Caco-2 (cell line): Measurements from ENCODE around the gene SLC4A7. TPM values are rescaled to one million over a fixed set of nuclear protein-coding genes. Genes with fewer than 3 reads are reported as not detected.

Experiments
- BruUV-seq: library from RNA; stranded (reverse); fragments of 400-500 nt; replicated peaks from 2 replicates; lab custom pipeline; 2021; lab: Mats Ljungman, UMichigan
- CTCF ChIA-PET: fragments of 300-600 bp; sonication (Branson Sonifier 250); formaldehyde crosslinking; loops from one replicate; lab custom pipeline; 2022; ENCODE audit warnings: antibody characterized with exemption; lab: Charles Lee
- POLR2A ChIA-PET: fragments of 300-600 bp; sonication (Branson Sonifier 250); formaldehyde crosslinking; loops from one replicate; lab custom pipeline; 2022; ENCODE audit warnings: antibody characterized with exemption; lab: Charles Lee
- DNase-seq, 2 experiments: peaks; one replicate each; pipeline versions ENCODE4 v3.0.0 to v3.0.0-alpha.2; 2020 to 2022
- H3K27me3 ChIP-seq: replicated peaks from 2 replicates; pipeline ENCODE4 v1.6.0; 2011; ENCODE audit warnings: low read length; ENCODE audit not compliant: control insufficient read depth, insufficient read depth
- H3K36me3 ChIP-seq: 2 replicates; pipeline ENCODE4 v1.5.1; 2011; ENCODE audit warnings: low read length; ENCODE audit not compliant: control insufficient read depth, insufficient read depth
- H3K4me1 ChIP-seq: fragments of 250-450 bp; sonication (Bioruptor Pico); 2 replicates; pipeline ENCODE4 v1.5.1; 2020; ENCODE audit warnings: mild to moderate bottlenecking
- H3K4me3 ChIP-seq: 2 replicates; pipeline ENCODE4 v1.5.1; 2011; ENCODE audit warnings: low read depth, mild to moderate bottlenecking, control low read depth, low read length
- H3K9me3 ChIP-seq: fragments of 250-450 bp; sonication (Bioruptor Pico); 2 replicates; pipeline ENCODE4 v1.5.1; 2020; ENCODE audit warnings: mild to moderate bottlenecking, moderate library complexity
- H3K27ac Mint-ChIP-seq: one replicate; pipeline ENCODE4 v1.8.0; 2022; ENCODE audit warnings: mixed read lengths; ENCODE audit not compliant: unreplicated experiment
- H3K27me3 Mint-ChIP-seq: one replicate; pipeline ENCODE4 v1.8.0; 2022; ENCODE audit warnings: mixed read lengths; ENCODE audit not compliant: insufficient read depth, unreplicated experiment
- H3K36me3 Mint-ChIP-seq: one replicate; pipeline ENCODE4 v1.8.0; 2022; ENCODE audit warnings: mild to moderate bottlenecking, mixed read lengths; ENCODE audit not compliant: insufficient read depth, unreplicated experiment
- H3K4me1 Mint-ChIP-seq: one replicate; pipeline ENCODE4 v1.8.0; 2022; ENCODE audit warnings: low read depth, mixed read lengths; ENCODE audit not compliant: unreplicated experiment
- H3K4me3 Mint-ChIP-seq: one replicate; pipeline ENCODE4 v1.8.0; 2022; ENCODE audit warnings: mild to moderate bottlenecking, moderate library complexity, mixed read lengths; ENCODE audit not compliant: unreplicated experiment
- H3K9me3 Mint-ChIP-seq: one replicate; pipeline ENCODE4 v1.8.0; 2022; ENCODE audit warnings: mixed read lengths; ENCODE audit not compliant: unreplicated experiment
- intact Hi-C: fragments of 100-400 bp; cut with micrococcal nuclease; formaldehyde crosslinking; loops from one replicate; pipeline ENCODE4 v1.10.0; 2022; ENCODE audit not compliant: unreplicated experiment
- total RNA-seq: library from RNA; stranded (reverse); gene quantifications from 2 replicates; pipeline ENCODE4 v1.2.3, GENCODE V29; 2022
- TF ChIP-seq, protein P1 (sequence below), 2 experiments: fragments of 200-600 bp in 1 of 2; IDR thresholded peaks; 1 replicate in 1 of 2; 2 replicates in 1 of 2; pipeline versions ENCODE4 v1.5.1 to v1.8.0; 2011 to 2022; ENCODE audit warnings: antibody characterized with exemption in 1 of 2, control low read depth in 1 of 2, inconsistent platforms in 1 of 2, low read depth in 1 of 2, low read length in 1 of 2, mild to moderate bottlenecking in 1 of 2, moderate library complexity in 1 of 2; ENCODE audit not compliant: insufficient read depth in 1 of 2, severe bottlenecking in 1 of 2, unreplicated experiment in 1 of 2

The SLC4A7 gene
- total RNA-seq, 1 experiment from 2014 or later: 14.9 TPM

DNA sequence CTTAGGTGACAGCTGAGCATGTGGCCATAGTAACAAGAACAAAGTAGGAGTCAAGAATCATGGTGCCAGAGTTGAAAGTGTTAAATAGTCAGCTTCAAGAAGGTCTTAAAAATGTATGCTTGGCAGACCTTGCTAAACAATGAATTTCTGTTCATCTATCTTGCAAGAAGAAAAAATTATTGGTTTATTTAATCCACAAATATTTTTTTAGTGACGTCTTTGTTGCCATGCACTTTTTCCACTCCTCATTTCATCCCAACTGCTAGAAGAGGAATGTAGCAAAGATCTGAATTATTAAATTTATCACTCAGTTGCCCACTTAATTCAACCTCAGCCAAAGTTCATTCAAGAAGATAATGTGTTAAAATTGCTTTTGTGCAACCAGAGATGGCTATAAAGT, 3.2 kb upstream of the SLC4A7 start:
- ChIA-PET CTCF (no interaction called here), POLR2A (no interaction called here)
- Histone ChIP-seq H3K27me3 (no peaks in the 10 kb centered on the region), H3K9me3 (no peaks in the 10 kb centered on the region), H3K36me3 (no peaks in the 10 kb centered on the region), H3K4me3 (no peak overlapping the region), H3K4me1 (no peaks in the 10 kb centered on the region)
- Mint-ChIP-seq H3K36me3 (no peaks in the 10 kb centered on the region), H3K9me3 (no peaks in the 10 kb centered on the region), H3K4me3 (no peak overlapping the region), H3K4me1 (no peaks in the 10 kb centered on the region), H3K27ac (no peak overlapping the region), H3K27me3 (no peaks in the 10 kb centered on the region)
- no peak for DNase-seq
- no TSS peak for BruUV-seq
- intact Hi-C loops: loop anchor here (10.0 kb wide), 1 partner anchor 857 kb away; the partner anchor contains the start of genes AZI2 and ZCWPW2
- TF ChIP-seq, protein P1, sequence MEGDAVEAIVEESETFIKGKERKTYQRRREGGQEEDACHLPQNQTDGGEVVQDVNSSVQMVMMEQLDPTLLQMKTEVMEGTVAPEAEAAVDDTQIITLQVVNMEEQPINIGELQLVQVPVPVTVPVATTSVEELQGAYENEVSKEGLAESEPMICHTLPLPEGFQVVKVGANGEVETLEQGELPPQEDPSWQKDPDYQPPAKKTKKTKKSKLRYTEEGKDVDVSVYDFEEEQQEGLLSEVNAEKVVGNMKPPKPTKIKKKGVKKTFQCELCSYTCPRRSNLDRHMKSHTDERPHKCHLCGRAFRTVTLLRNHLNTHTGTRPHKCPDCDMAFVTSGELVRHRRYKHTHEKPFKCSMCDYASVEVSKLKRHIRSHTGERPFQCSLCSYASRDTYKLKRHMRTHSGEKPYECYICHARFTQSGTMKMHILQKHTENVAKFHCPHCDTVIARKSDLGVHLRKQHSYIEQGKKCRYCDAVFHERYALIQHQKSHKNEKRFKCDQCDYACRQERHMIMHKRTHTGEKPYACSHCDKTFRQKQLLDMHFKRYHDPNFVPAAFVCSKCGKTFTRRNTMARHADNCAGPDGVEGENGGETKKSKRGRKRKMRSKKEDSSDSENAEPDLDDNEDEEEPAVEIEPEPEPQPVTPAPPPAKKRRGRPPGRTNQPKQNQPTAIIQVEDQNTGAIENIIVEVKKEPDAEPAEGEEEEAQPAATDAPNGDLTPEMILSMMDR (IDR thresholded peaks at IDR 0.05; ENCODE audit: insufficient read depth in 1 of 2, low read depth in 1 of 2, low read length in 1 of 2, severe bottlenecking in 1 of 2, unreplicated experiment in 1 of 2): no peak

DNA sequence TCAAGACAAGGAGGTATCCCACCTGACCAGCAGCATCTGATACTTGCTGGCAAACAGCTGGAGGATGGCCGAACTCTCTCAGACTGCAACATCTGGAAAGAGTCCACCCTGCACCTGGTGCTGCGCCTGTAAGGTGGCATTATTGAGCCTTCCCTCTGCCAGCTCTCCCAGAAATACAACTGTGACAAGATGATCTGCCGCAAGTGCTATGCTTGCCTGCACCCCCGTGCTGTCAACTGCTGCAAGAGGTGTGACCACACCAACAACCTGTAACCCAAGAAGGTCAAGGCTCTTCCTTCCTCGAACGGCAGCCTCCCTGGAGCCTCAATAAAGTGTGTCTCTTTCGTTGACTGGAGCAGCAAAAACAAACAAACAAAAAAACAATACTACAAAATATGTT, 2.2 kb upstream of the SLC4A7 start:
- Histone ChIP-seq H3K9me3 (no peaks in the 10 kb centered on the region), H3K4me1 (no peaks in the 10 kb centered on the region), H3K36me3 (no peaks in the 10 kb centered on the region), H3K27me3 (no peaks in the 10 kb centered on the region), H3K4me3 (no peak overlapping the region)
- Mint-ChIP-seq H3K36me3 (no peaks in the 10 kb centered on the region), H3K4me3 (no peak overlapping the region), H3K9me3 (no peaks in the 10 kb centered on the region), H3K4me1 (no peaks in the 10 kb centered on the region), H3K27me3 (no peaks in the 10 kb centered on the region), H3K27ac (no peak overlapping the region)
- BruUV-seq: no TSS peak
- intact Hi-C loops: loop anchor here (10.0 kb wide), 1 partner anchor 858 kb away; the partner anchor contains the start of genes AZI2 and ZCWPW2
- CTCF ChIA-PET: no interaction called here
- POLR2A ChIA-PET: no interaction called here
- no peak for DNase-seq
- TF ChIP-seq, protein P1 (IDR thresholded peaks at IDR 0.05; ENCODE audit: insufficient read depth in 1 of 2, low read depth in 1 of 2, low read length in 1 of 2, severe bottlenecking in 1 of 2, unreplicated experiment in 1 of 2): no peak

DNA sequence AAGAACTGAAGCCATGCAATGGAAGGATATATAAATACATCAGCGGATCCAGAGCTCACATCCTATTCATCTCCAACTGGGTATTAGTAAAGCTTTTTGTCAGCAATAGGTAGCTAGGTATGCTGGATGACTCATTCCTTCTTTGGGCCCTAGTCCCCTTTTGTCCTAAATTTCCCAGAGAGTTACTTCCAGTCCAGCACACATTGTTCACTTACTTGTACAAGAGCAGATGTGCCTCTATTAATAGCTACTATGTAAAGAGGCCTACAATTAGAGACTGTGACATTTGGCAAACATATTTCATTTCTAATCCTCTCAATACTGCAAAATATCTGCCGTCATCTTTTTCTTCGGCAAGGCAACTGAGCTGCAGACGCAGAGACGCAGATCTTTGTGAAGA, 1.7 kb upstream of the SLC4A7 start:
- no peaks in the 10 kb centered on the region for H3K9me3 Mint-ChIP-seq
- H3K27me3 Mint-ChIP-seq: no peaks in the 10 kb centered on the region
- H3K9me3 ChIP-seq: no peaks in the 10 kb centered on the region
- no peak overlapping the region for H3K4me3 ChIP-seq
- no peaks in the 10 kb centered on the region for H3K36me3 Mint-ChIP-seq
- no peaks in the 10 kb centered on the region for H3K4me1 Mint-ChIP-seq
- H3K27me3 ChIP-seq: no peaks in the 10 kb centered on the region
- H3K4me1 ChIP-seq: no peaks in the 10 kb centered on the region
- H3K36me3 ChIP-seq: no peaks in the 10 kb centered on the region
- ChIA-PET CTCF (no interaction called here), POLR2A (no interaction called here)
- intact Hi-C loops: loop anchor here (2.0 to 10.0 kb wide), 2 partner anchors 173 to 859 kb away; partner anchors contain the start of genes AZI2 and ZCWPW2
- no TSS peak for BruUV-seq
- DNase-seq: no peak
- H3K27ac Mint-ChIP-seq: no peak overlapping the region
- no peak overlapping the region for H3K4me3 Mint-ChIP-seq
- TF ChIP-seq, protein P1 (IDR thresholded peaks at IDR 0.05; ENCODE audit: insufficient read depth in 1 of 2, low read depth in 1 of 2, low read length in 1 of 2, severe bottlenecking in 1 of 2, unreplicated experiment in 1 of 2): no peak
